ENCODE results near the gene IDH2.
A peak's percentile ranks its signal among the peaks of the same experiment; 100 is the strongest.

Gene IDH2

DNA sequence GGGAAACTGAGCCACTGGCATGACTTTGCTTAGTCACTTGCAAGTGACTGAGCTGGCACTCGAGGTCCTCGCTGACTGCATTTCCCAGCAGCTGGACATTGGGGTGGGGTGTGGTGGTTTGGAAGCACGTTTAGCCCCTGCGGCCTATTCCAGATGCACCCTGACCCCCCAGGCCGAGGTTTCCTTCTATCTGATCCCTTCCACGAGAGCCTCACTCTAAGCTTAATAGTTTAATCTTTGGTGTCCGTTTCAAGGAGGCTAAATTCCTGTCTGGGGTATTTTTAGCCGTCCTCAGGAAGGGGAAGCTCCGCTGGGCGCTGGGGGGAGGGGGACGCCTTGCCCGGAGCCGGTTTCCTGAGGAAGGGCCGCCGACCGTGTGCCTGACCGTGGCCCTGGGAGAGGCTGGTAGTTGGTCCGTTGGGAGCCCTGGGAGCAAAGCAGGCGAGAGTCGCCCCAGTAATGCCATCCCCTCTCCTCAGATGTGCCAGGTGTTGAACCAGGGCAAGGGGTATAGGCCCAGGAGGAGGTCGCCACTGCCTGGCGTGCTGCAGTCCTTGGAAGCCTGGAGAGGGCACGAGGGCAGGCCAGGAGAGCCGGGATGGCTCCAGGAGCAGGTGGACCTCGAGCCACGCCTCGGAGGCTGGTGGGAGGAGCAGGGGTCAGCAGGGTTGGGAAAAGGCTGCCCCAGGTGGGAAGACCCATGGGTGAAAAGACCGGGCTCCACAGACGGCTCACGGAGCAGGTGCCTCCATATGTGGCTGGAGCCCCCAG, 37.2 kb downstream of the IDH2 start:
- DNase-seq (ENCODE audit: low read depth, low spot score): no peak

DNA sequence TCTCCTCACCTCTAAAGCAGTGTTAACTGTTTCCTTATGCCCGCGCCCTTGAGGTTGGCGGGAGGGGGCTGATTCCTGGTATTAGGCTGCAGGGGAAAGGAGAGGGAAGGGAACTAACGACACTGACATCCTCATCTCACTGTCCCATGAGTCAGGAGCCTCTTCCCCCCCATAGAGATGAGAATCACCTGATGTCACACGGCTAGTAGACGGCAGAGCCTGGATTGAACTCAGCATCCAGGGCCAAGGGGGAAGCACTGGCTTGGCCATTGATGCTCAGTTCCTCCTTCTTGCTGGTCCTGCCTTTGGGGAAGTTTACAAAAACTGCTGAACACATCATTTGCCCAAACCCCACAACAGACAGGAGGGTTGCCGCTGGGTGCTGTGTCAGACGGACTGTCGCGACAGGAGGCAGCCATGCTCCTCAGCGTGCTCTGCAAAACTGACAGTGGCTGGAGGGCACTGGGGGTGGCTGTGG, 38.5 kb downstream of the IDH2 start:
- DNase-seq (ENCODE audit: low read depth, low spot score): no peak

DNA sequence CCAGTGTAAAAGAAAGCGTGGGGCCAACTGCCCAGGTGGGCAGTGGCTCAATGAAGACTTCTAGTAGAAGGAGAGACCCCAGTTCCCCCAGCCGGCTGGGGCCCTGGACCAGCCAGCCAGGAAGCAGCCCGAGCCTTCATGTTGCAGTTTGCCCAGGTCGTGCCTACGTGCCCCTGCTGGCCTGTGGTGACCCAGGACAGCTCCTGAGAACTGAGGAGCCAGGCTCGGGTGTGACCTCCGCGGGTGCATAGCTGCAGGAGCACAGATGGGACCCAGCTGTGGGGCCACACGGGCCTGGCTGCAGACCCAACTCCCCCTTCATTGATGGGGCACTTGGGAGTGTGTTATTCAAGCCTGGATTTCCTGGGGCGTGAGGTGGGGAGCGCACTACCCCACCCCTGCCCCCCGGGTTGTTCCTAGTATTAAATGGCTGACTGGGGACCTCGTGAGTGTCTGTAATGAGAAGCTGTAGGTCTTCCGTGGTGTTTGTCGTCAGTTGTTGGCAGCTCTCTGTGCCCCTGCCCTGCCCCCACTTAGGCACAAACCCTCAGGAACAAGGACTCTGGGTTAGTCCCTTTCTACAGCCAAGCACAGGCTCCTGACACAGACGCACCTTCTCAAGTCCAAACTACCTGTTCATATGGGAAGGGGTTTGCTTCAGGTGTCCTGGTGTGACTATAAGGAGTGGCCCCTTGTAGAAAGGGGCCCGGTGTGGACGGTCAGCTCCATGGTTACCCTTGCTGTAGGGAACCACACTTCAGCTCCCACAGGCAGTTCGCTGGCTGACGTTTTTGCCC, 39.1 kb downstream of the IDH2 start:
- DNase-seq (ENCODE audit: low read depth, low spot score): no peak

DNA sequence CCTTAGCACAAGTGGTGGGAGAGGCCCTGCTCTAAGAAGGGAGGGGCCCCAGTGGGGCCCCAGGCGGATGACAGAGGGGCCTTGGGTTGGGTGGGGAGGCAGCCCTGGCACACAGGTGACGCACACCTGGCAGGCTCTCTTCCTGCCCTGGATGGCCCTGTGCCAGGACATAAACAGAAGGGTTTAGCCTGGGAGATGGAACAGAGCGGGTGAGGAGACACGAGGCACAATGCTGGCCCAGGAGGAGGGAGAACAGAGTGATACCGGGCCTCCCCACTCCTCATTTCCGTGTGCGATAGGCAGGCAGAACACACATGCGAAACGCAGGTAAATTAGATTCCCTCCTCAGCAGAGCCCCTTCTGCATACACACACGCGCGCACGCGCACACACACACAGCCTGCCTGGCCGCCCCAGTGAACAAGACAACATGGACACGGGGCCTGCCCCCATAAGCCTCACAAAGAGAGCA, 39.8 kb downstream of the IDH2 start:
- DNase-seq (ENCODE audit: low read depth, low spot score): no peak

DNA sequence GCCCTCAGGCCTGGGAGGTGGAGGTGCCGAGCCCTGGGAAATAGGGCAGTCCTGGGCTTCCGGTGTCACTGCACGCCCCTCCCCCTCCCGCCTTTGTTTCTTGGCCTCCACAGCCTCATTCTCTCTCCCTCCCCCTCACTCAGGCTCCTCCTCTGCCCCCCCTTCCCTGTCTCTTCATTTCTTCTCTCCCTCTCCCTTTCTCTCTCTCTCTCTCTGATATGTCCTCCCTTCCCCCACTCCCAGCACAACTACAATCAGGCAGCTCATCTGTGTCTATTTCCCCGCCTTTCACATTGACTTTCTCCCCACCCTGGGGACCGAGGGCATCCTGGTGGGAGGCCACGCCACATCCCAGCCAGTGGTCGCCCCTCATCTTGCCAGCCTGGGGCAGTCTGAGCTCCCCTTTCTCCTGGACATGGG, 40.2 kb downstream of the IDH2 start:
- DNase-seq (ENCODE audit: low read depth, low spot score): peak; percentile 28

DNA sequence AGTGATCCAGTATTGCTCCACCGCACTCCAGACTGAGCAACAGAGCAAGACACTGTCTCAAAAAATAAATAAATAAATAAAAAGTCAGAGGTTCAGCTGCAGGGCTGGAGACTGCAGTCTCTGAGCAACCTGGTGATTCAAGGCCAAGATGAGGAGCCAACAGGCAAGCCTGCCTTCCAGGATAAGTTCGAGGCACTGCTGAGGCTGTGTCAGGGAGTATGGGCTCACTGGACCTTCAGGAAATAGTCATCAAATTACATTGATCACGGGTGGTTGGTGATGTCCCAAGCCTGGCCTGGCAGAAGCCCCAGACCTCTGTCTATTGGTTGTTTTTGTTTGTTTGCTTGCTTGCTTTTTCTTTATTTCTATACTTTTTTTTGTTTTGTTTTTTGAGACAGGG, 41.5 kb downstream of the IDH2 start:
- no peak for DNase-seq (ENCODE audit: low read depth, low spot score)

DNA sequence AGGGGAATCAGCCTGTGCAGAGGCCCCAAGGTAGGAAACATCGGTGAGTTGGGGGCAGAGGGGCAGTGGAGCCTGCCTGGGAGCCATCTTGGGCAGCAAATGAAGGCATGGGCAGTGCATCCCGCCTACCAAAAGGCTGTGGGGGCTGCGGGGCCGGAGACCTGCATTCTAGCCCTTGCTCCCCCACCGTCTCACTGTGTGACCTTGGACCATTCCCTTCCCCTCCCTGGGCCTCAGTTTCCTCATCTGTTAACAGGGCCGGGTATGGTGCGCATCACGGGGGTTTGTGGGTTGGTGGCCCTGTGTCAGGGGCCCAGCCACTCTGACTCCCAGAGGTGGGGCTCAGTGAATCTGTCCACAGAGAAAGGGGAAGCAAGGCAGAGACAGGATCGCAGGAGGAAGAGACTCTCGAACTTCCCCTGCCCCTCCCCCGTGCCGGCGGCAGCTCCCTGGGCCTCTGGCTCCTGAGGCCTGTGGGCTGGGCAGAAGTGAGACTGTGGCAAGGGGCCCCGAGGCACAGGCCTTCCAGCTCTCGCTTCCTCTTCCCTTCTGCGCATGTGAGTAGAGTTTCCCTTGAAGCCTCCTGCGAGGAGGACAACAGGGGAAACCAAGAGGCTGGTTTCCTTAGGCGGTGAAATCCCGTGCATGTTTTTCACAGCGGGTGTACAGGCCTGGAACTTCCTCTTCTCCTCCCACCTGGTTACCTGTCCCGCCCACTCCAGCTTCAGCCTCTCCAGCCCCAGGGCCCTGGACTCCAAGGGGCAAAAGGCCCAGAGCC, 42.9 kb downstream of the IDH2 start:
- no peak for DNase-seq (ENCODE audit: low read depth, low spot score)

DNA sequence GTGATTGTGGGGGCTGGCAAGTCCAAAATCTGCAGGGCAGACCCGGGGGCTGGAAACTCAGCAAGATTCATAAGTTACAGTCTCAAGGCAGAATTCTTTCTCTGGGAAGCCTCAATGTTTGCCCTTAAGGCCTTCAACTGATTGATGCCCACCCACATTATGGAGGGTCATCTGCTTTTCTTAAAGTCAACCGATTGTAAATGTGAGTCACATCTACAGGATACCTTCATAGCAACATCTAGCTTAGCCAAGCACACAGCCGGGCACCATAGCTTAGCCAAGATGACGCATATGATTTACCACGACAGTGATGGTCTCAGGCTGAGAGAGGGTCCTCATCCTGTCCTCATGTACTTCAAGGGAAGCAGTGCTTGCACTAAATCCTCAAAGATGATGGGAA, 43.5 kb downstream of the IDH2 start:
- DNase-seq (ENCODE audit: low read depth, low spot score): no peak

DNA sequence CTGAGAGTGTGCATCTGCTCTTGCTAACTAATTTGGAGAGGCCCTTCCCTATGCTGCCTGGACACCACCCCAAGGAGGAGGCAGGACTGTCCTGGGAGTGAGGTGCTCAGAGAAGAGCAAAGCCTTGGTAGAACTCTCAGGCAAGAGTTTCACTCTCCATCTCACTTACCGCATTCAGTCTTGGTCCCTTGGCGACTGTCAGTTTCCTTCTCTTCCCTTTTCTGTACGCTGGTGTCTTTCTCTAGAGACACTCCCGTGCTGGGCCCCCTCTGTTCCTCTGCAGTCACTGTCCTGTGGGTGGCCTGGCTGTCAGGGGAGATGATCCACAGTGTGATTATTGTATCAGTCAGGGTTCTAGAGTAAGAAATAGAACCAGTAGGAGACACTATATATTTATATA, 44.0 kb downstream of the IDH2 start:
- DNase-seq (ENCODE audit: low read depth, low spot score): no peak

DNA sequence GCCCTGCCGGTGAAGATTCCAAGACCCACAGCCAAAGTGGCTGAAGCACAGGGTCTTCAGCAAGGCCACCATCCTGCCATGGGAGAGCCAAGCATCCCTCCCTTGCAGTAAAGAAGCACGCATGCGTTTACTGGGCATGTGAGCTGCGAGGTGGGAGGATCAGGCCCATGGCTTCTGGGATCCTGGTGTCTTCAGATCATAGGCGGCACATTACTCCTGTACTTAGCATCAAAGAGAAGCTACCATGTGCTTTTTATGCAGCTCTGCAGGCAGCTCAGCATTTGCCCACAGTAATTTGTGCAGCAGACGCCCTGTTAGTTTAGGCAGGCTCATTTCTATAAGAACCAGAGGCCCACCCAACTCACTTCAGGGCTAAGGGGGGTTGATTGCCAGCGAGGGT, 45.7 kb downstream of the IDH2 start:
- no peak for DNase-seq (ENCODE audit: low read depth, low spot score)

DNA sequence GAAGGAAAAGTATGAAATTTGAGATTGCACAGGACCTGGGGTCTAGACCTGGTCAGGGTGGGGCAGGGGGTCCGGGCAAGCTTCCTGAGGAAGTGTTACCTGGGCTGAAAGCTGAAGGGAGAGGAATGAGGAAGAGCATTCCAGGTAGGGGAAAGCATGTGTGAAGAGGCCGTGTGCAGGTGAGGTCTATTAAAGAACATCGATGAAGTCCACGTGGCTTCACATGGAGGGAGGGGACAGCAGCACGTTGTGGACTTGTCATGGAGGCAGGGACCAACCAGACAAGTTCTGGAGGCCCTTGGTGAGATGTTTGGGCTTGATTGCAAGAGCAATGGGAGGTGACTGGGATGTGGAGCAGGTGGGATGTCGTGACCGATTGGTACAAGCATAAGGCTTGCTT, 47.1 kb downstream of the IDH2 start:
- no peak for DNase-seq (ENCODE audit: low read depth, low spot score)

DNA sequence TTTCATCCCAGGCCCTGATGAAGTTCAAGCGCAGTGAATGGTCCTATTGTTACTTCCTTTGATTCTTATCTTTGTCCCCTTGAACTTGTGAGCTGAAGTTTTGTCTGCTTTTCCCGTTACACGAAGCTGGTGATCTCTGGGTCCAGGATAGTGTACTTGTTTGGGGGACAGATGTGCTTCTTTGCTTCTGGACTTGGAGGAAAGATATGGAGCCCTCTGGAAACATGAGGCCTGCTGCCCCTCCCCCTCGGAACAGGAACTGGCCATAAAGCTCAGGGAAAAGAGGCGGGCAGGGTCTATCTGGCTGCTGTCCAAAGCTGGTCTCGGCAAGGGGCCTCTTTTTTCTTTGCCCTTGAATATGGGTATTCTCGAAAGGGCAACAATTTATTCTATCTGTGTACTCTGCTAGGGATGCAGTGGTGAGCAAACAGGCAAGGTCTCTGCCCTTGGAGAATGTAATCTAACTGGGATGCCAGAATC, 47.6 kb downstream of the IDH2 start:
- no peak for DNase-seq (ENCODE audit: low read depth, low spot score)

DNA sequence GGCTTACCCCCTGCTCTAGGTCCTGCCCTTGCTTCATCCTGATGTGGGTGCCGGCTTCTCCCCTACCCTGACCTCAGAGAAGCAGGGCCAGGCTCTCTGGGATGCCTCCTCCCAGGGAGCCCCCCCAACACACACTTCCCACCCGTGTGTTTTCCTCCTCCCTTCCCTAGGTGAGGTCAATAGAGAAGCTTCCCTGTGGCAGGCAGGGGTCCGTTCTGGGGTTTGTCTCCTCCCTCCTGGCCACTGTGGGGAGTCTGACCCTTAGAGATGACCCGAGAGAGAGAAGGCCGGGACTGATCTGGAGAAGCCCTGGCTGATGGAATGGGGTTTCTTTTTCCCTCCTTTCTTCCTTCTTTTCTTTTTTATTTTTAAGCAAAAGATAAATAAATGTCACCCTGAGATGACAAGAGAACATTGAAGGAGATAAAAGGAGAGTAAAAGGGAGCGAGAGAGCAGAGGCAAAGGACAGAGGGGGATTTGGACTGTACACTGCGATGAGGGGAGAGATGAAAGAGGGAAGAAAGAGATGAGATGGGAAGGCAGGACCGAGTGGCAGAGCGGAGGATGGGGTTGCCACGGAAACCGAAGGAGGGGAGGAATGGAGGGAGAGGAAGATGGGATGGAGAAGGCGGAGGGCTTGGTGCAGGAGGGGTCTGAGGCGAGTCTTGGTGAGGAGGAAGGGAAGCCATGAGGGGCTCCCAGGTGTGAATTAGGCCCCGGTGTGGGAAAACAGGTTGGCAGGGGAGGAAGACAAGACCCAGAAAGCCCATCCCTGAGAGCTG, 48.4 kb downstream of the IDH2 start:
- DNase-seq (ENCODE audit: low read depth, low spot score): no peak

DNA sequence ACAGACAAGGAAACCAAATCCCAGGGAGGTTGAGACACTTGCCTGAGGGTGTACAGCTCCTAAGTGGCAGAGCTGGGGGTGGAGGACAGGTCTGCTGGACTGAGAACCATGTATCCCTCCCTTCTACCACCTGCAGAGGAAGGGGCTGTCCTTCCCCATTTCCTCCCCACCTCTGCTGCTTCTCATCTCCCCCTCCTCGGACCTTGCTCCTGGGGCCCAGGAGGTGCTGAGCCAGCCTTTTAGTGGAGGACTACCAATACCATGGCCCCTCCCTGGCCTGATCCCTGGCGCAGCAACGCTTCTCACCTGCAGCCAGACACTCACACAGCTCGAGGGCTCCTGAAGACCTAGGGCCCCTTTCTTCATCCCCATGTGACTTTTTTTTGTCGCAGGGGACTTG, 50.4 kb downstream of the IDH2 start:
- DNase-seq (ENCODE audit: low read depth, low spot score): no peak

DNA sequence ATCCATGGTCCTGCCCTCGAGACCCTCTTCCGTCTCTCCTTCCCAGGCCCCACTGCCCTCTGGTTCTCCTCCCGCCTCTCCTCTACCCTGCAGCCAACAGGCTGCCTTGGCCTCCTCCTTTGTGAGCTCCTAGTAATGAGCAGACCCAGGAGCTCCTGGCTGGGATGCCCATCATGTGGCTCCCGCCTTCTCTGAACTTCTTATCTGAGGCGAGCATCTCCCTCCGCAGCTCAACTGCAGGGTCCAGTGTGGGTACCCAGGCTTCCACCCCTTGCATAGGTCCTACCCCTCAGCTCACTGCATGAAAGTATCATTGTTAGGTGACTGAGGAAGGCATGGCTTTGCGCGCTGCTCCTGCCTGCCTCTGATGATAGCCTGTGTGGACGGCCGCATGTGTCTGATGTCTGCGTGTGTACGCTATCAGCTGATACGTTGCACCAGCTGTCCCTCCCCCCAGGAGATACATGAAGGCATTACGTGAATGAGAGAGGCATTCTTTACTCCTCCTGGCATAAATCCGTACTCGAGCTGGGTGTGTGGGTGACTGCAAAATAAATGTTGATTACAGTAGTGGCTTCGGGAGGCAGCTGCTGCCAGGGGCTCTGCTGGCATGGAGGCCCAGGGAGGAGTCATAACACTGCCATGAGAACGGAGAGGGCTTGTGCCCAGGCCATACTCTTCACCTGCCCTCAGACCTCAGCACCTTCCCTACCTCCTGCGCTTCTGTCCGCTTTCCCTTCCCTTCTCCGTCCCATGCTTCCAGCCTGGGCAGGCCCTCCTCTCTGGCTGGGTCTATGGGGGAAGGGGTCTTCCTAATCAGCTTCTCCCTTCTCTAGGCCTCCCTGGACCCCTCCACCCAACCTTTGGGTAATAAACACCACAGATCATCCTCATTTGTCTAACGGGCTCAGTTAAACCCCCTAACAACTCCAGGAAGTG, 52.3 kb downstream of the IDH2 start:
- no peak for DNase-seq (ENCODE audit: low read depth, low spot score)

DNA sequence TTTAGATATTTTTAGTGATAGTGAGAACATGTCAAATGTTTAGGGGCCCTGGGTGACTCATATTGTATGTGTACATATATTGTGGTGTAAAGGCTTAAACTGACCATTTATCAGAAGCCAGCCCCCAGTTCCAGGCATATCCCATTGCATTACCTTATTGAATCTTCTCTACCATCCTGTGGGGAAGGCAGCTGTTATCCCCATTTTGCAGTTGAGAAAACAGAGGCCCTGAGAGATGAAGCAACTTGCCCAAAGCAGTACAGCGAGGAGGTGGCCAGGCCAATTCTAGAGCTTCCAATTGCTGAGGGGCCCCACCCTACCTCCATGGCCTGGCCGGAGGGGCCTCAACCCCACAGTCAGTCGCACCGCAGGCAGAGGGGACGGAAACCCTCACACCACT, 53.2 kb downstream of the IDH2 start:
- no peak for DNase-seq (ENCODE audit: low read depth, low spot score)

DNA sequence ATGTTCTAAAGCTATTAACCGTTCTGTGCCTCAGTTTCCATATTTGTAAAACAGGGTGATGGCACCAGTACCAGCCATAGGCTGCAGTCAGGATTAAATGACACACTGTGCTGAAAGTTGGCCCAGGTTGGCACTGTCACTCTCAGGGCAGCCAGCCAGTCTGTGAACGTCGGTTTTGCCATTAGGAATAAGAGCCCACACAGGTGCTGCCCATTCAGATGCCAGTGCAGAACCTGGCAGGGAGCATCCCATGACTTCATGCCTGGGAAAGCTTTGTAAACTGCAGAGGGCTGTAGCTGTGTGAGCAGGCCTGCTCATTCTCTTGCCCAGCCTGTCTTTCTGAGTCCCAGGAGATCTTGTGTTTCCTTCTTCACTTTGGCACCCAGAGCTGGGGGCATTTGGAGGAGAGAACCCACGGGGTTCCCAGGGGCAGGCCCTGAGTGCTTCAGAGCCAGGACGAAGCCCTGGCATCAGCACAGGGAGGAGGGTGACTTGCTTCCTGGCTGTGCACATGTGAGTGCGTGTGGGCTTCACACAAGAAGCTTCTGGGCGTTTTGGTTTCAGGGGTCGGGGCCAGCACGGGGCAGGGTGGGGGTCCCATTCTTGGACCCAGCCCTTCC, 54.2 kb downstream of the IDH2 start:
- no peak for DNase-seq (ENCODE audit: low read depth, low spot score)

DNA sequence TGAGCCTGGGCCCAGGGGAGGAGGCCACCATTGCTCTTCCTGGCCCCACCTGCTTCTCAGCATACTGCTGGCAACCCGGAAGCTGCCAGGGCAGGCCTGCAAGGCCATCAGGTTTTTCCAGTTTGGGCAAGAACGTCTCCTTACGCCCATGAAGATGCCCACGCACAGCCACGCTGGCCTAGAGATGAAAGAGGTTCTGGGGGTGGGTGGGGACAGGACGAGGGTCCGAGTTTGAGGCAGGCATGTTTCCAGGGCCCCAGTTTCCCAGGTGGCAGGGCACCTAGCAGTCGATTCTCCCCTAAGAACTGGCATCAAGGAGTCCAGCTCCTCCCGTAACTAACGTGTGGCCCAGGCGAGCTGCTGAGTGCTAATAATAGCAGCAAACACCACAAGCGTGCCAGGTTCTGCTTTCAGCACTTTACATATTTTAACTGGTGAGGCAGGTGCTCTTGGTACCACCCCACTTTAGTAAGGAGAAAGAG, 55.3 kb downstream of the IDH2 start:
- DNase-seq (ENCODE audit: low read depth, low spot score): no peak

DNA sequence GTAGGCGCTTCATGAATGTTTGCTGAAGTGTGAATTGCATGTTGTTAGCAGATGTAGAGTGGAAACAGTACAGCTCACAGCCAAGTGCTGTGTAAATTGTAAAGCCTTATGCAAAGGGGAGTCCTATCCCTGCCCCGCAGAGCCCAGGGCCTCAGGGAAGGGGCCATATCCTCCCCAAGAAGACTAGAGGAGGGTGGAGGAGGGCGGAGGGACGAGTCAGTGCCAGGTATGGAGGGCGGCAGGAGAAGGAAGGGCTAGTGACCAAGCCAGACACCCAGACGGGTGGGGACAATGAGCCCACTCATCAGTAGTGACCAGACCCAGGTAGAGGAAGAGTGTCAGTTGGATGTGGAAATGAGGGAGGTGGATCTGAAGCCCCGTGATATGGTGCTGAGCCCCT, 56.0 kb downstream of the IDH2 start:
- no peak for DNase-seq (ENCODE audit: low read depth, low spot score)

Data from astrocyte of the hippocampus (primary cell).